SIG-M5 treated with dmso at 0.1 percent for 504 hours (cell line): Measurements from ENCODE around the gene CCDC8.
"Not testable (repeated sequence)": the region's sequence is repeated elsewhere in the genome, so short reads cannot be mapped to it uniquely, and the experiment has no call there.

ENCODE experiments used
- DNase-seq: peaks from one replicate; lab custom pipeline; 2025; ENCODE audit not compliant: unreplicated experiment; lab: John Stamatoyannopoulos, UW

The CCDC8 gene

DNA sequence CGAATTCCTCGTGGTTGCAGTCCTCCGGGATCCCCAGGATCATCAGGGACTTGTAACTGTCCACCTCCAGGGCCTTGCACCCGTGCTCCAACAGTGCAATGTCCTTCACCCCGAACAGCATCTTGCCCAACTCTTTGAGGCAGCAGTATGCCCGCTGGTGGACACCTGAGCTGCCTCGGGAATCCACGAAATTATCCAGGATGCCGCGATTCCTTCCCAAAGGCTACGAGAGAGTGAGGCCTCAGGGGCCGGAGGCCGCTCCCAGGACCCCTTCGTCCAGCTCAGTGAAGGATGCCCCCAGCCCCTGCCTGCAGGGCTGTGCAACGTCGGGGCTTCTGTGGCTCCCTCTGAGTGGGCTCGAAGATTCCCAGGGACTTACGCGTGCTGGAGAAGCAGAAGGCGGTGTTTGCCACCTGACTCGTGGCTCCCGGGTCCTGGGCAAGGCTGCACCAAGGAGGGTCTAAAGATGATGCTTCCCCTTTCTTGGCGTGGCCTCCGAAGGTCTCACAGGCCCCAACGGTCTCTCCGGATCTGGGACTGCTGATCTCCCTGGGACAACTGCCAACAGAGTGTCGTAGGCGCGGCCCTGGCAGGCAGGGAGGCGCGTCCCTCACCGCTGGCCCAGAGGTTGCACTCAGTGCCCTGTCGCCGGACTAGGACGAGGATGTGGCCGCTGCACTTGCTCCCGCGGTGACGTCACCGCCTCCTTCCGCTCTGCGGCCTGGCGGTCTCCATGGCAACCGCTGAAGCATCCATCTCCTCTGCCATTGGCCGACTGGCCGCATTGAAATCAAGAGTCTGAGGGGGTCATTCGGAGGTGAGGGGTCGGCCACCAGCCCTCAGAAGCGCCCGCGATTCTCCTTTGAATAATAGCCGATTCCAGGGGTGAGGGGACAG is 15.1 kb upstream of the CCDC8 start, which contains the start of gene PNMA8C:
TSS of gene PNMA8C (minus strand) at position 698 of the 897 bp plus-strand sequence. CDS start at position 121, 577 bp downstream.
- DNase-seq, result no peak

DNA sequence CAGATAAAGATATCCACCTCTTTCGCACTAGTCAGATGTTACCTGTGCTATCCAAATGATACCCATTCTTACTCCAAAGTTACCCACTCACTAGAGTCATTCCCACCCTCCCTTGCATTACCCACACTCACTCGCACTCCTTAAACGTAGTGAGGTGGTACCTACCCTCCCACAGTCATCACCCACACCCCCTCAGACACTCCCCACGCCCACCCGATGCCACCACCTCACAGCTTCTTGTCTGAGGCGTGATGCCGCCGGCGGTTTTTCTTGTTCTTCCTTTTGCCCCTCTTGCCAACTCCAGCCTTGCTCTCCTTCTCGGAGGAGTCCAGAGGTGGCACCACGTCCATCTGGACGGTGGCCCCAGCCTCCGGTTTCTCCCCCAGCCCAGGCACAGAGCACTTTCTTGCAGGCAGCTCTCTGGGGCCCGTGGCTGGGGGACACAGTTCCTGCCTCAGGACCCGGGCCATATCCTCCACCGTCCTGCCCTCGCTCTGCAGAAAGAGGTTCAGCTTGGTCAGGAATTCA is 14.2 kb upstream of the CCDC8 start:
- DNase-seq, result no peak

DNA sequence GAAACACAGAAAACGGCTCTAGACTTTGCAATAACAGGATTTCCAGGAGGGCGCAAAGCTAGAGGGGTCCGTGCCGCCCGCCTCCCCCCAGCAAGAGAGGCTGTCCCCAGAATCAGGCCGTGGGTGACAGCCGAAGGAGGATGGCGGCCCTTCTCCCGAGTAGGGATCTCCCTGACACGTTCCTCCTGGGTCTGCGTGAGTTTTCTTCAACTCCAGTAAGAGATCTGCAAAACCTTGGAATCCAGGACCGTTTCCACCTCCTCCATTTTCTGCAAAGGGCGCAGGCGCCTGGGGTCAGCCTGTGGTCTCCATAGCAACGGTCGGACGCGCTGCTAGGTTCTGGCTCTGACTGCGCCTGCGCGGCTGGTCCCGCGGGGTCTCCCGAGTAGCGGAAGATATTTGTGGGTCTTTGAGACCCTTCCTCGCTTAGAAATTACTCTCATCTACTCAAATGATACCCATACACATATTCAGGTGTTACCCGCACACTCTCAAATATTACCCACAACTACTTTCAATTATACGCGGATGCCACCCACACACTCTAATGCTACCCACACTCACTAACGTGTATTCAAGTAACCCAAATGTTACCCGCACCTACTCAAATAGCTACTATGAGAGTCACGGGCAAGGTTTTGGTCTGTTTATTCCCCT is 13.3 kb upstream of the CCDC8 start:
- no peak for DNase-seq

DNA sequence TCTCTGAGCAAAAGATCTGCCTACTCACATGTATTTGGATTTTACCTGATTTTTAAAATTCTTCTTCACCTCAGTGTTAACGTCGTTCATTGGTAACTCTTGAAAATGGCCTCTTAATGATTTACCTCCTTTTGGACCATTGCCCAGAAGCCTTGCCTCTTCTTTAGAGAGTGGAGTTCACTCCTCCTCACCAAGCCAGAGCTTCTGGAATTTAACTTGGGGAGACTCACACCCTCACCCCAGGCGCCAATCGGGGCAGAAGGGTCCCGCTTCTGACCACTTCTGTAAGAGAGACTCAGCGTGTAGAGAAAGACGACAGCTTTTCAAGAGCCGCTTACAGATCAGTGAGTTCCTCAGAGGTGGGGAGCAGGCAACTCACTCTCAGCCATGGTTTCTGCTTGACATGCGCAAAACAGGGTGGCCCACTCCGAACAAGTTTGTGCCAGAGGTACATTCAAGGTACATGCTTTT is 12.7 kb upstream of the CCDC8 start:
- DNase-seq, result no peak

- no peak for DNase-seq
Observed at GRCh38 chr19:46423188-46423587, 9.8 kb upstream of the CCDC8 start.

DNA sequence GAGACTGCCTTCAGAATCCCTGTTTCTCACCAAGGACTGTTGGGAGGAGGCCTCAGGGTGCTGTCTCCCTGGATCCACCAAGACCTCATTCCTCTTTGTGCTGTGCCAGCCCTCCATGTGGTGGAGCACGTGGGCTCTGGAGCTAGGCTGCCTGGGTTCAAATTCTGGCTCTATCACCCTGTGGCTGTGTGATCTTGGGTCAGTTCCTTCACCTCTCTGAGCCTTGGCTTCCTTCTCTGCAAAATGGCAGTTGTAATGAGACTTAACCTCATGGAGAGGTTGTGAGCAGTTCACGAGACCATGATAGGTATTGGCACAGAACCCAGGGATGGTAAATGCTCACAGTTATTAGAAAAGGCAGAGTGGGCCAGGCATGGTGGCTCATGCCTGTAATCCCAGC is 9.0 kb upstream of the CCDC8 start:
- no peak for DNase-seq

DNA sequence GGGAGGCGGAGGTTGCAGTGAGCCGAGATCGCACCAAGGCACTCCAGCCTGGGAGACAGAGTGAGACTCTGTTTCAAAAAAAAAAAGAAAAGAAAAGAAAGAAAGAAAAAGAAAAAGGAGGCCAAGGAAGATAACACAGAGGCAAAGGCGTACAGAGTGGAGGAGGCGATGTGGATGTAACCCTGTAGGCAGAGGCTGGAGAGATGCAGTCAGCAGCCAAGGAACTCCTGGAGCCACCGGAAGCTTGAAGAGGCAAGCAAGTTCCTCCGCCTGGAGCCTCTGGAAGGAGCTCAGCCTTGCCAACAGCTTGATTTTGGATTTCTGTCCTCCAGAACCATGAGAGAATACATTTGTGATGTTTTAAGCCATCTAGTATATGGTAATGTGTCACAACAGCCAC is 6.7 kb upstream of the CCDC8 start:
- no peak for DNase-seq

DNA sequence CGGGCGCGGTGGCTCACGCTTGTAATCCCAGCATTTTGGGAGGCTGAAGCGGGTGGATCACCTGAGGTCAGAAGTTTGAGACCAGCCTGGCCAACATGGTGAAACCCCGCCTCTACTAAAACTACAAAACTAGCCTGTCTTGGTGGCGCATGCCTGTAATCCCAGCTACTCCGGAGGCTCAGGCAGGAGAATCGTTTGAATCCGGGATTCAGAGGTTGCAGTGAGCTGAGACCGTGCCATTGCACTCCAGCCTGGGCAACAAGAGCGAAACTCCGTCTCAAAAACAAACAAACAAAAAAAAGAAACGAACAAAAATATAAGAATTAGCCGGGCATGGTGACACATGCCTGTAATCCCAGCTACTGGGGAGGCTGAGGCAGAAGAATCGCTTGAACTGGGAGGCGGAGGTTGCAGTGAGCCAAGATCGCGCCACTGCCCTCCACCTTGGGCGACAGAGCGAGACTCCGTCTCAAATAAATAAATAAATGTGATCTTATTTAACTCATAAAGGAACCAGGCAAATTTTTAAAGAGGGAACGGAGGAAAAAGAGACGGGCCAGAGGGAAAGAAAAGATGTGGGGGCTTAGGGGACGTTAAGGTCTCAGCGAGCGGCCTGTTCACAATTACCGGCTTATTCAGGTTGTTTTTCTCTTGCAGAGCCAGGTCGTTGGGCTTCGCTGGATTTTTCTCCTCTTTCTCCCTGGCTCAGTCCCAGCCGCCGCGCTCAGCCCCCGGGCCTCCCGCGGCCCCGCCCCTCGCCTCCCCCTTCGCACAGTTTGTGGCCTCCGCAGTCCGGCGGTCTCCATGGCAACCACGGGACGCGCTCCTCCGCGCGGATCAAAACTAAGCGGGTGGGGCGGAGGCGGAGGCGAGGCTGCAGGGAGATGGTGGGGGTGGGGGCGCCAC is 2.7 kb upstream of the CCDC8 start:
- DNase-seq, result not testable (repeated sequence)

- DNase-seq, result not testable (repeated sequence)
Observed at GRCh38 chr19:46414899-46415298, 1.5 kb upstream of the CCDC8 start.

- DNase-seq, result no peak
Observed at GRCh38 chr19:46412650-46413261, 608 bp downstream of the CCDC8 start.

GRCh38 chr19:46411925-46412649 is 1.3 kb downstream of the CCDC8 start:
- no peak for DNase-seq

- DNase-seq, result no peak
Observed at GRCh38 chr19:46411088-46411924, 2.1 kb downstream of the CCDC8 start.

- no peak for DNase-seq
Observed at GRCh38 chr19:46410205-46411087, 2.9 kb downstream of the CCDC8 start.

DNA sequence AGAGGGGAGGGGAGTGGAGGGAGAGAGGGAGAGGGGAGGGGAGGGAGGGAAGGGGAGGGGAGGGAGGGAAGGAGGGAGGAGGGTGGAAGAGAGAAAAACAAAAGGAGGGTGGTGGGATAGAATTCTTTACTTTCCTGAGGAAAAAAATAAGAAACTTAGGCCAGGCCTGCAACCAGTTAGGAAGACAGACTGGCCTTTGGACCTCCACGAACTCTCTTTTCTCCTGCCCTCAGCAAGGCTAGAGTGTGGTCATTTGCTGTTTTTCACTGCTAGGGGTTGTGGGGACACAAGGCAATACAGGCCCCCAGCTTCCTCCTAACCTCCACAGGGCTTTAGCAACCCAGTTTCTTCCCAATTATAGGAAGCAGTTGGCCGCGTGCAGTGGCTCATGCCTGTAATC is 4.2 kb downstream of the CCDC8 start:
- DNase-seq, result no peak

DNA sequence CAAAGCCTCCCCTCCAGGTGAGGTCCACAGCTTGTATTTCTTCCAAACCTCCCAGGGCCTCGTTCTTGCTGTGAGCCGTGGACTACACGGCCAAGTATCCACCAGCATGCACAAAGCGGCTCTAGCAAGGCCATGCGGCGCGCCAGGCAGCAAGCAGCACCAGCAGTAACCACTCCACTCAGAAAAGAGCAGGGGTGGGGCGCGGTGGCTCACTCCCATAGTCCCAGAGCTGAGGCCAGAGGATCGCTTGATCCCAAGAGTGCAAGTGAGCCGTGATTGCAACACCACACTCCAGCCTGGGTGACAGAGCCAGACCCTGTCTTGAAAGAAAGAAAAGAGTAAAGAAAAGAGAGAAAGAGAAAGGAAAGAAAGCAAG is 4.7 kb downstream of the CCDC8 start:
- no peak for DNase-seq

GRCh38 chr19:46407856-46408663 is 5.3 kb downstream of the CCDC8 start:
- DNase-seq, result no peak

DNA sequence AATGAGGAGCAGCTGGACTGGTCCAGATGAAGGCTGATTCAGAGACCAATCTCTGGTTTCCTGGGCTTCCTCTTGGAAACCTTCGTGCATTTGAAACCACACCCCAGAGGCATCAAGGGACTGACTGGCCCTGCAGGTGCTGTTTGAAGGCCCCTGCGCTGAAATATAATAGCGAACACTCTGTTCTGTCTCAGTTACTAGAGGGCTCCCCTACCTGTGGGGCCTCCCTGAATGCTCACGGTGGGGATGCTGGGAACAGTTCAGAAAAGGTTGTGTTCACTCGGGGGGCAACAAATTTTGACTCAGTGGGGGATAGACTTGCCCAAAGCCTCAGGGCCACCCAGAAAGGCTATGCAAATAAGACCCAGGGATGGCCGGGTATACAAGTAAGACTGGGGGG is 6.4 kb downstream of the CCDC8 start:
- no peak for DNase-seq
